Measurements from ENCODE around the gene APEX2.

APEX2 gene

DNA sequence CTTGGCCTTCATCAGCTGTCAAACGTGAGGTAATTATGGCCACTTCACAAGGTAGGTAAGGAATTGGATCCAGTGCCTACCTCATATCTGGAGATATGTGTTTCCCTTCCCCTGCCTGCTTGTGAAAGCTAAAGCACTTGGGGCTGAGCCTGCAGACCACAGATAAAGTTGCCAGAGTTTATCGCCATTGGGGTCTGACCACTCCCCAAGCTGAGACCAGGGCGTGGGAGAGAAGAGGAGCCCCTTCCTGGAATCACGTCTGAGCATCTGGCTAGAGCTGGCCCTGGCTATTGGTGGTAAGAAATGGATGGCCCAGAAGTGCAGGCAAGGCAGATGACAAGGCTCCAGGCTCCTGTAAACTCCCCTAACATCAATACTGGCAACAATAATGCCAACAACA, 27.9 kb downstream of the APEX2 start:
- no peaks in the 10 kb centered on the region for H3K79me1 ChIP-seq (ENCODE audit: low read depth, low read length)
- H2AK5ac ChIP-seq (ENCODE audit: low read depth, low read length), result no peak overlapping the region
- no peak overlapping the region for H3K27ac ChIP-seq (replicated peaks; ENCODE audit: low read length)
- H2BK12ac ChIP-seq (ENCODE audit: low read length), result no peak overlapping the region
- no peaks in the 10 kb centered on the region for H3K9me3 ChIP-seq (replicated peaks in 1 of 2; ENCODE audit: control insufficient read depth in 2 of 2, insufficient read depth in 1 of 2, low read depth in 1 of 2, low read length in 2 of 2)
- no peak overlapping the region for H3K4me3 ChIP-seq (ENCODE audit: low read length in 2 of 2)
- H3K36me3 ChIP-seq (replicated peaks in 1 of 2; ENCODE audit: control insufficient read depth in 2 of 2, insufficient read depth in 2 of 2, low read length in 2 of 2), result no peaks in the 10 kb centered on the region
- no peak overlapping the region for H2BK15ac ChIP-seq (ENCODE audit: low read length)
- no peak overlapping the region for H2BK5ac ChIP-seq (ENCODE audit: low read length)
- H2AFZ ChIP-seq (ENCODE audit: low read length), result no peak overlapping the region
- no peak overlapping the region for H3K18ac ChIP-seq (ENCODE audit: low read length)
- no peak overlapping the region for H3K9ac ChIP-seq (ENCODE audit: low read depth, low read length, poor library complexity)
- no peak overlapping the region for H3K14ac ChIP-seq (ENCODE audit: low read length)
- H3K4ac ChIP-seq (ENCODE audit: low read length), result no peak overlapping the region
- no peak overlapping the region for H3K4me2 ChIP-seq (ENCODE audit: insufficient read depth, low read length, poor library complexity, severe bottlenecking)
- H4K8ac ChIP-seq (ENCODE audit: low read depth, low read length), result no peak overlapping the region
- no peak for DNase-seq (ENCODE audit: low spot score)
- WGBS, 2 donors (ENCODE audit: extremely low coverage in 2 of 2, insufficient read length in 2 of 2, insufficient replicate concordance in 1 of 2), result no CpG with 5 or more reads among the region's 4 CpGs
- H3K23ac ChIP-seq (ENCODE audit: low read depth, low read length, poor library complexity), result no peak overlapping the region
- no peaks in the 10 kb centered on the region for H3K4me1 ChIP-seq (ENCODE audit: control insufficient read depth in 2 of 2, insufficient read depth in 1 of 2, low read depth in 1 of 2, low read length in 2 of 2)
- H2BK120ac ChIP-seq (ENCODE audit: low read depth, low read length), result no peak overlapping the region
- H3K27me3 ChIP-seq (ENCODE audit: control insufficient read depth in 3 of 3, insufficient read depth in 3 of 3, low read depth in 1 of 3, low read length in 3 of 3), result no peaks in the 10 kb centered on the region
- no peak overlapping the region for H4K91ac ChIP-seq (ENCODE audit: low read depth, low read length, poor library complexity)

DNA sequence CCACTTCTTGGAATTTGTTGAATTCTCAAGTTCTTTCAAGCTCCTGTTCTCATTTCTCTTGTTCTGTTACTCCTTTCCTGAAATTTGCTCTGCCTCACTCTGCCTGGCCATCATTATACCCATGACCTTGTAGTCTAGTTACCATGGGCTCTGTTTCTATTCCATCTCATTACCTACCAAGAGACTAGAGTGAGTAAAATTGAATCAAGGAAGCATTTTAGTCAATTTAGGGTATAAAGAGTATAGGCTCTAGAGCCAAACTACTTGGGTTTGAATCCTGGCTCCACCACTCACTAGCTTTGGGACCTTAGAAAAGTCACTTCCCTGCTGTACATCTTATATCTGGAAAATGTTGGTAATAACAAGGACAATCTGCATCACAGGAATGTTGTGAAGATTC, 28.4 kb downstream of the APEX2 start:
- H3K27ac ChIP-seq (replicated peaks; ENCODE audit: low read length), result no peak overlapping the region
- H4K8ac ChIP-seq (ENCODE audit: low read depth, low read length), result no peak overlapping the region
- no peak overlapping the region for H3K4me3 ChIP-seq (ENCODE audit: low read length in 2 of 2)
- no peak overlapping the region for H3K9ac ChIP-seq (ENCODE audit: low read depth, low read length, poor library complexity)
- no peak overlapping the region for H2AFZ ChIP-seq (ENCODE audit: low read length)
- H3K9me3 ChIP-seq (replicated peaks in 1 of 2; ENCODE audit: control insufficient read depth in 2 of 2, insufficient read depth in 1 of 2, low read depth in 1 of 2, low read length in 2 of 2), result no peaks in the 10 kb centered on the region
- no peak for DNase-seq (ENCODE audit: low spot score)
- no peak overlapping the region for H3K23ac ChIP-seq (ENCODE audit: low read depth, low read length, poor library complexity)
- no peak overlapping the region for H3K4ac ChIP-seq (ENCODE audit: low read length)
- no peaks in the 10 kb centered on the region for H3K4me1 ChIP-seq (ENCODE audit: control insufficient read depth in 2 of 2, insufficient read depth in 1 of 2, low read depth in 1 of 2, low read length in 2 of 2)
- H2BK5ac ChIP-seq (ENCODE audit: low read length), result no peak overlapping the region
- H3K14ac ChIP-seq (ENCODE audit: low read length), result no peak overlapping the region
- no peak overlapping the region for H2BK120ac ChIP-seq (ENCODE audit: low read depth, low read length)
- no peaks in the 10 kb centered on the region for H3K27me3 ChIP-seq (ENCODE audit: control insufficient read depth in 3 of 3, insufficient read depth in 3 of 3, low read depth in 1 of 3, low read length in 3 of 3)
- H3K18ac ChIP-seq (ENCODE audit: low read length), result no peak overlapping the region
- H3K79me1 ChIP-seq (ENCODE audit: low read depth, low read length), result no peaks in the 10 kb centered on the region
- no peak overlapping the region for H2BK12ac ChIP-seq (ENCODE audit: low read length)
- no peak overlapping the region for H2AK5ac ChIP-seq (ENCODE audit: low read depth, low read length)
- no peak overlapping the region for H3K4me2 ChIP-seq (ENCODE audit: insufficient read depth, low read length, poor library complexity, severe bottlenecking)
- H4K91ac ChIP-seq (ENCODE audit: low read depth, low read length, poor library complexity), result no peak overlapping the region
- H2BK15ac ChIP-seq (ENCODE audit: low read length), result no peak overlapping the region
- no peaks in the 10 kb centered on the region for H3K36me3 ChIP-seq (replicated peaks in 1 of 2; ENCODE audit: control insufficient read depth in 2 of 2, insufficient read depth in 2 of 2, low read length in 2 of 2)

DNA sequence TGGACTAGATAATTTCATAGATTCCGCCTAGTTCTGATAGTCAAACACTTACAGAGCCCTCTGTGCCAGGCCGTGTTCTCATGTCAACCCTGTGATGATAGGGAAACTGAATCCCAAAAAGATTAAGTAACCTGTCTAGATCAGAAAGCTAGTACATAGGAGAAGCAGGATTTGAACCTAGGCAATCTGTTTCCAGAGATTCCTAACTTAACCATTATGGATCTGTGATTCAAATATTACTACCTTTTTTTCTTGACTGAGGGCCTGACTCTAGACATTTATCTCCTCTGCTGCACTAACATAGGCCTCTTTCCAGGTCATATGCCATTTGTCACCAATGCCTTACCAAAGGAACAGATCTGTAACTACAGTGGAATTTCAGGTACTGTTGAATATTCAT, 29.1 kb downstream of the APEX2 start:
- H3K23ac ChIP-seq (ENCODE audit: low read depth, low read length, poor library complexity), result no peak overlapping the region
- no peak overlapping the region for H2AFZ ChIP-seq (ENCODE audit: low read length)
- H3K4me3 ChIP-seq (ENCODE audit: low read length in 2 of 2), result no peak overlapping the region
- no peak overlapping the region for H2BK12ac ChIP-seq (ENCODE audit: low read length)
- no peaks in the 10 kb centered on the region for H3K27me3 ChIP-seq (ENCODE audit: control insufficient read depth in 3 of 3, insufficient read depth in 3 of 3, low read depth in 1 of 3, low read length in 3 of 3)
- H3K9me3 ChIP-seq (replicated peaks in 1 of 2; ENCODE audit: control insufficient read depth in 2 of 2, insufficient read depth in 1 of 2, low read depth in 1 of 2, low read length in 2 of 2), result no peaks in the 10 kb centered on the region
- no CpG with 5 or more reads among the region's 2 CpGs for WGBS, 2 donors (ENCODE audit: extremely low coverage in 2 of 2, insufficient read length in 2 of 2, insufficient replicate concordance in 1 of 2)
- H2BK15ac ChIP-seq (ENCODE audit: low read length), result no peak overlapping the region
- no peak overlapping the region for H4K91ac ChIP-seq (ENCODE audit: low read depth, low read length, poor library complexity)
- H3K36me3 ChIP-seq (replicated peaks in 1 of 2; ENCODE audit: control insufficient read depth in 2 of 2, insufficient read depth in 2 of 2, low read length in 2 of 2), result no peaks in the 10 kb centered on the region
- no peak overlapping the region for H2AK5ac ChIP-seq (ENCODE audit: low read depth, low read length)
- H3K14ac ChIP-seq (ENCODE audit: low read length), result no peak overlapping the region
- no peak overlapping the region for H2BK120ac ChIP-seq (ENCODE audit: low read depth, low read length)
- no peak overlapping the region for H3K18ac ChIP-seq (ENCODE audit: low read length)
- H3K4me2 ChIP-seq (ENCODE audit: insufficient read depth, low read length, poor library complexity, severe bottlenecking), result no peak overlapping the region
- H4K8ac ChIP-seq (ENCODE audit: low read depth, low read length), result no peak overlapping the region
- no peaks in the 10 kb centered on the region for H3K4me1 ChIP-seq (ENCODE audit: control insufficient read depth in 2 of 2, insufficient read depth in 1 of 2, low read depth in 1 of 2, low read length in 2 of 2)
- no peak overlapping the region for H2BK5ac ChIP-seq (ENCODE audit: low read length)
- no peak for DNase-seq (ENCODE audit: low spot score)
- no peaks in the 10 kb centered on the region for H3K79me1 ChIP-seq (ENCODE audit: low read depth, low read length)
- H3K9ac ChIP-seq (ENCODE audit: low read depth, low read length, poor library complexity), result no peak overlapping the region
- no peak overlapping the region for H3K4ac ChIP-seq (ENCODE audit: low read length)
- H3K27ac ChIP-seq (replicated peaks; ENCODE audit: low read length), result no peak overlapping the region

- H3K27me3 ChIP-seq (ENCODE audit: control insufficient read depth in 3 of 3, insufficient read depth in 3 of 3, low read depth in 1 of 3, low read length in 3 of 3), result no peaks in the 10 kb centered on the region
- no peak within 1 kb of the TSS for H3K4ac ChIP-seq (ENCODE audit: low read length)
- no peaks in the 10 kb centered on the region for H3K36me3 ChIP-seq (replicated peaks in 1 of 2; ENCODE audit: control insufficient read depth in 2 of 2, insufficient read depth in 2 of 2, low read length in 2 of 2)
- no CpG with 5 or more reads among the region's 7 CpGs for WGBS, 2 donors (ENCODE audit: extremely low coverage in 2 of 2, insufficient read length in 2 of 2, insufficient replicate concordance in 1 of 2)
- no peak within 1 kb of the TSS for H3K27ac ChIP-seq (replicated peaks; ENCODE audit: low read length)
- H3K9me3 ChIP-seq (replicated peaks in 1 of 2; ENCODE audit: control insufficient read depth in 2 of 2, insufficient read depth in 1 of 2, low read depth in 1 of 2, low read length in 2 of 2), result no peaks in the 10 kb centered on the region
- H3K18ac ChIP-seq (ENCODE audit: low read length), result no peak within 1 kb of the TSS
- H4K91ac ChIP-seq (ENCODE audit: low read depth, low read length, poor library complexity), result no peak within 1 kb of the TSS
- H2BK12ac ChIP-seq (ENCODE audit: low read length), result no peak within 1 kb of the TSS
- H2AK5ac ChIP-seq (ENCODE audit: low read depth, low read length), result no peak within 1 kb of the TSS
- H3K23ac ChIP-seq (ENCODE audit: low read depth, low read length, poor library complexity), result no peak within 1 kb of the TSS
- no peak within 1 kb of the TSS for H2BK5ac ChIP-seq (ENCODE audit: low read length)
- no peaks in the 10 kb centered on the region for H3K4me1 ChIP-seq (ENCODE audit: control insufficient read depth in 2 of 2, insufficient read depth in 1 of 2, low read depth in 1 of 2, low read length in 2 of 2)
- no peak within 1 kb of the TSS for H3K14ac ChIP-seq (ENCODE audit: low read length)
- no peak within 1 kb of the TSS for H2AFZ ChIP-seq (ENCODE audit: low read length)
- H3K4me2 ChIP-seq (ENCODE audit: insufficient read depth, low read length, poor library complexity, severe bottlenecking), result no peak within 1 kb of the TSS
- H3K4me3 ChIP-seq (ENCODE audit: low read length in 2 of 2), result no peak within 1 kb of the TSS
- no peak within 1 kb of the TSS for H2BK15ac ChIP-seq (ENCODE audit: low read length)
- no peak within 1 kb of the TSS for H2BK120ac ChIP-seq (ENCODE audit: low read depth, low read length)
- H3K9ac ChIP-seq (ENCODE audit: low read depth, low read length, poor library complexity), result no peak within 1 kb of the TSS
- no peak for DNase-seq (ENCODE audit: low spot score)
- no peaks in the 10 kb centered on the region for H3K79me1 ChIP-seq (ENCODE audit: low read depth, low read length)
- no peak within 1 kb of the TSS for H4K8ac ChIP-seq (ENCODE audit: low read depth, low read length)
Measured at GRCh38 chrX:55030271-55031205, 30.4 kb downstream of the APEX2 start, which contains the start of gene ALAS2. Gene ALAS2, minus strand, starts transcription at chrX:55030977. Its CDS starts 4,977 bp downstream, at chrX:55026000.
